ENCODE results near the gene TRAPPC2L. TPM values are rescaled to one million over a fixed set of nuclear protein-coding genes. Genes with fewer than 3 reads are reported as not detected.

TRAPPC2L gene
- total and polyA plus RNA-seq, 2 of the 13 experiments (the other 11 are each of a cell fraction or from before 2014, with no cell fraction given) = 96.3 to 107 TPM

GRCh38 chr16:88834670-88835069 is 22.3 kb upstream of the TRAPPC2L start:
- H4K20me1 ChIP-seq (ENCODE audit: insufficient read depth, low read length) = no peaks in the 10 kb centered on the region
- no peaks in the 10 kb centered on the region for H3K9me3 ChIP-seq (ENCODE audit: low read length)
- H3K79me2 ChIP-seq (ENCODE audit: insufficient read depth, low read length) = no peaks in the 10 kb centered on the region
- WGBS (ENCODE audit: low lambda C conversion rate) = 92% methylated on average over 10 of the region's 13 CpGs
- in situ Hi-C loops (cut with HindIII; ENCODE audit: extremely low pct_ligation_motif_present, low pct_unique_long_range_greater_than_20kb) = no loop called here
- H3K27ac ChIP-seq (ENCODE audit: extremely low read length, insufficient read depth, low read length) = no peak overlapping the region
- TF ChIP-seq AGO2 (optimal IDR thresholded peaks at IDR 0.05; ENCODE audit: low read depth, low read length) = peak; percentile 15
- no peak for TF ChIP-seq RAD21 (CRISPR knock-in tag; IDR thresholded peaks at IDR 0.05)
- H3K9ac ChIP-seq (ENCODE audit: insufficient read depth, low read depth, low read length) = no peak overlapping the region
- CTCF ChIA-PET (ENCODE audit: low intra/inter-chr PET ratio, low total read pairs) = no interaction called here
- 0 out of 2 replicates have a peak, but pooled peaks cover 7% of the 10 kb centered on the region for H3K4me1 ChIP-seq (ENCODE audit: insufficient read depth, low read length)
- BruUV-seq (replicated peaks) = no TSS peak
- H3K27me3 ChIP-seq (ENCODE audit: control insufficient read depth in 1 of 2, insufficient read depth in 2 of 2, low read length in 2 of 2) = no peaks in the 10 kb centered on the region
- no peaks in the 10 kb centered on the region for H3K36me3 ChIP-seq (replicated peaks in 1 of 2; ENCODE audit: control insufficient read depth in 1 of 2, insufficient read depth in 2 of 2, low read length in 2 of 2)
- intact Hi-C loops (cut with micrococcal nuclease; ENCODE audit: unreplicated experiment) = no loop called here
- no peak overlapping the region for H2AFZ ChIP-seq (ENCODE audit: low read length)
- H3K4me2 ChIP-seq (ENCODE audit: low read depth, low read length) = no peak overlapping the region
- POLR2A ChIA-PET = no interaction called here
- no peak for ATAC-seq
- no peak for DNase-seq (ENCODE audit: low spot score)
- no peak overlapping the region for H3K4me3 ChIP-seq (replicated peaks in 1 of 3; ENCODE audit: insufficient read depth in 1 of 3, low read depth in 2 of 3, low read length in 3 of 3)
- FAIRE-seq = no peak

- 89% methylated on average over 11 of the region's 11 CpGs for WGBS (ENCODE audit: low lambda C conversion rate)
- intact Hi-C loops (cut with micrococcal nuclease; ENCODE audit: unreplicated experiment) = no loop called here
These were observed 21.5 kb upstream of the TRAPPC2L start for GRCh38 chr16:88835383-88835782.

More at GRCh38 chr16:88835383-88835782, 21.5 kb upstream of the TRAPPC2L start:
- Histone ChIP-seq H3K4me3 (replicated peaks in 1 of 3; ENCODE audit: insufficient read depth in 1 of 3, low read depth in 2 of 3, low read length in 3 of 3) (no peak overlapping the region), H3K27me3 (ENCODE audit: control insufficient read depth in 1 of 2, insufficient read depth in 2 of 2, low read length in 2 of 2) (no peaks in the 10 kb centered on the region), H3K9ac (ENCODE audit: insufficient read depth, low read depth, low read length) (no peak overlapping the region), H3K9me3 (ENCODE audit: low read length) (no peaks in the 10 kb centered on the region), H4K20me1 (ENCODE audit: insufficient read depth, low read length) (no peaks in the 10 kb centered on the region), H2AFZ (ENCODE audit: low read length) (no peak overlapping the region), H3K4me2 (ENCODE audit: low read depth, low read length) (no peak overlapping the region), H3K36me3 (replicated peaks in 1 of 2; ENCODE audit: control insufficient read depth in 1 of 2, insufficient read depth in 2 of 2, low read length in 2 of 2) (no peaks in the 10 kb centered on the region), H3K4me1 (ENCODE audit: insufficient read depth, low read length) (0 out of 2 replicates have a peak, but pooled peaks cover 7% of the 10 kb centered on the region), H3K27ac (ENCODE audit: extremely low read length, insufficient read depth, low read length) (no peak overlapping the region), H3K79me2 (ENCODE audit: insufficient read depth, low read length) (no peaks in the 10 kb centered on the region)
- in situ Hi-C loops (cut with HindIII; ENCODE audit: extremely low pct_ligation_motif_present, low pct_unique_long_range_greater_than_20kb) = no loop called here
- ATAC-seq = no peak
- CTCF ChIA-PET (ENCODE audit: low intra/inter-chr PET ratio, low total read pairs) = no interaction called here
- no peak for DNase-seq (ENCODE audit: low spot score)
- TF ChIP-seq ZNF607 (CRISPR knock-in tag; IDR thresholded peaks at IDR 0.05; ENCODE audit: borderline replicate concordance) (no peak), RELA (CRISPR knock-in tag; IDR thresholded peaks at IDR 0.05) (no peak), ZNF263 (CRISPR knock-in tag; IDR thresholded peaks at IDR 0.05) (no peak), IKZF5 (CRISPR knock-in tag; IDR thresholded peaks at IDR 0.05) (no peak), TCF12 (IDR thresholded peaks at IDR 0.05) (no peak), TCF12 (CRISPR knock-in tag; IDR thresholded peaks at IDR 0.05) (no peak), THAP9 (CRISPR knock-in tag; IDR thresholded peaks at IDR 0.05; ENCODE audit: borderline replicate concordance) (no peak), KDM2A (CRISPR knock-in tag; IDR thresholded peaks at IDR 0.05; ENCODE audit: borderline replicate concordance, low read depth) (no peak), SIX1 (CRISPR knock-in tag; IDR thresholded peaks at IDR 0.05; ENCODE audit: borderline replicate concordance) (no peak), ZNF180 (CRISPR knock-in tag; IDR thresholded peaks at IDR 0.05; ENCODE audit: borderline replicate concordance, low read depth) (no peak), KMT2A (CRISPR knock-in tag; IDR thresholded peaks at IDR 0.05) (no peak), ZGPAT (CRISPR knock-in tag; IDR thresholded peaks at IDR 0.05) (no peak)
- FAIRE-seq = no peak
- POLR2A ChIA-PET = no interaction called here
- no TSS peak for BruUV-seq (replicated peaks)

Measured in HepG2 (cell line).